Measurements from ENCODE around the gene PRDX2.

Gene PRDX2

GRCh38 chr19:12751635-12752034 is 50.0 kb downstream of the PRDX2 start, which contains the start of gene BEST2:
BEST2 (plus strand) TSS chr19:12751791; CDS start chr19:12752593, 802 bp downstream.
- no peak for DNase-seq

- DNase-seq = no peak
Measured at GRCh38 chr19:12750851-12751250, 50.7 kb downstream of the PRDX2 start.

- DNase-seq = no peak
Measured at GRCh38 chr19:12749938-12750521, 51.6 kb downstream of the PRDX2 start.

GRCh38 chr19:12748489-12748888 is 53.1 kb downstream of the PRDX2 start:
- no peak for DNase-seq

All from OCI-M1 (cell line).